H1 (cell line): ENCODE data around the gene LIMS1. TPM values are rescaled to one million over a fixed set of nuclear protein-coding genes. Genes with fewer than 3 reads are reported as not detected.
"Not testable (repeated sequence)": the region's sequence is repeated elsewhere in the genome, so short reads cannot be mapped to it uniquely, and the experiment has no call there.

Experiments used
- CTCF ChIA-PET: fragments of 300-600 bp; sonication (Branson Sonifier 250); formaldehyde crosslinking; loops from one replicate; lab custom pipeline; 2021; ENCODE audit not compliant: partially characterized antibody; lab: Charles Lee
- POLR2A ChIA-PET: fragments of 300-600 bp; sonication (Branson Sonifier 250); formaldehyde crosslinking; loops from one replicate; lab custom pipeline; 2021; ENCODE audit warnings: inconsistent platforms; ENCODE audit not compliant: partially characterized antibody; lab: Charles Lee
- DNase-seq, 2 experiments: peaks; one replicate each; pipeline versions ENCODE4 v3.0.0 to v3.0.0-alpha.2; 2010 to 2022; ENCODE audit warnings: low spot score in 2 of 2, low read depth in 1 of 2, mixed read lengths in 1 of 2
- FAIRE-seq: peaks from 2 replicates; lab custom pipeline; 2011; peaks lifted over from hg19 to GRCh38; lab: Jason Lieb, UNC
- H2AFZ ChIP-seq: 2 replicates; pipeline ENCODE4 v1.8.1; 2012; ENCODE audit warnings: low read length, inconsistent platforms
- H2AK5ac ChIP-seq: 2 replicates; pipeline ENCODE4 v1.6.1; 2013; ENCODE audit warnings: low read depth, low read length
- H2BK120ac ChIP-seq: replicated peaks from 2 replicates; pipeline ENCODE3; 2013; ENCODE audit warnings: low read depth, low read length, inconsistent platforms
- H2BK12ac ChIP-seq: 2 replicates; pipeline ENCODE4 v1.6.1; 2013; ENCODE audit warnings: low read depth, low read length
- H2BK15ac ChIP-seq: 2 replicates; pipeline ENCODE4 v1.6.1; 2013; ENCODE audit warnings: low read length
- H2BK20ac ChIP-seq: 2 replicates; pipeline ENCODE4 v1.6.1; 2013; ENCODE audit warnings: low read length
- H2BK5ac ChIP-seq: 2 replicates; pipeline ENCODE4 v1.6.1; 2013; ENCODE audit warnings: low read depth, low read length
- H3K14ac ChIP-seq: 2 replicates; pipeline ENCODE4 v1.6.1; 2013; ENCODE audit warnings: inconsistent platforms; ENCODE audit not compliant: insufficient read length
- H3K18ac ChIP-seq: 2 replicates; pipeline ENCODE4 v1.6.1; 2013; ENCODE audit warnings: low read length; ENCODE audit errors: extremely low read depth
- H3K23ac ChIP-seq: 2 replicates; pipeline ENCODE4 v1.6.1; 2013; ENCODE audit warnings: inconsistent platforms; ENCODE audit not compliant: insufficient read length
- H3K23me2 ChIP-seq: 2 replicates; pipeline ENCODE4 v1.6.1; 2013; ENCODE audit warnings: low read depth, low read length
- H3K27ac ChIP-seq: 2 replicates; pipeline ENCODE4 v1.6.1; 2011; ENCODE audit warnings: low read depth, low read length, inconsistent platforms
- H3K27me3 ChIP-seq, 4 experiments: replicated peaks in 1 of 4; 1 replicate in 1 of 4; 2 replicates in 3 of 4; pipeline versions ENCODE4 v1.6.1 to v1.8.1; 2011 to 2013; ENCODE audit warnings: low read length in 3 of 4, mild to moderate bottlenecking in 3 of 4, inconsistent platforms in 2 of 4, mixed read lengths in 2 of 4, moderate library complexity in 1 of 4; ENCODE audit not compliant: control insufficient read depth in 3 of 4, insufficient read depth in 3 of 4; ENCODE audit errors: extremely low read depth in 1 of 4
- H3K36me3 ChIP-seq, 4 experiments: 2 replicates each; pipeline versions ENCODE4 v1.6.1 to v1.8.1; 2011 to 2013; ENCODE audit warnings: mild to moderate bottlenecking in 4 of 4, low read length in 3 of 4, moderate library complexity in 2 of 4, control low read depth in 1 of 4, inconsistent platforms in 1 of 4; ENCODE audit not compliant: insufficient read depth in 4 of 4, control insufficient read depth in 2 of 4
- H3K4ac ChIP-seq: replicated peaks from 2 replicates; pipeline ENCODE3; 2013; ENCODE audit warnings: low read length, low read depth, mixed read lengths, inconsistent platforms; ENCODE audit not compliant: insufficient read length
- H3K4me1 ChIP-seq, 4 experiments: replicated peaks in 1 of 4; 1 replicate in 1 of 4; 2 replicates in 3 of 4; pipeline versions ENCODE4 v1.6.1 to v1.8.1; 2011 to 2013; ENCODE audit warnings: low read length in 3 of 4, inconsistent platforms in 2 of 4, mixed read lengths in 1 of 4; ENCODE audit not compliant: insufficient read depth in 4 of 4, control insufficient read depth in 3 of 4
- H3K4me2 ChIP-seq, 2 experiments: 2 replicates each; pipeline versions ENCODE4 v1.6.1 to v1.8.1; 2011 to 2013; ENCODE audit warnings: low read depth in 2 of 2, low read length in 2 of 2, control low read depth in 1 of 2, inconsistent platforms in 1 of 2, mild to moderate bottlenecking in 1 of 2; ENCODE audit not compliant: insufficient read depth in 1 of 2
- H3K4me3 ChIP-seq, 4 experiments: fragments of 200-600, 300-600 bp in 1 of 4; sonication (generic), shearing (Covaris generic), sonication (Bioruptor Twin) in 1 of 4; 2 replicates each; pipeline versions ENCODE4 v1.5.1 to v1.8.1; 2011 to 2016; ENCODE audit warnings: low read length in 4 of 4, low read depth in 3 of 4, control low read depth in 2 of 4, inconsistent platforms in 2 of 4, mild to moderate bottlenecking in 2 of 4, mixed read lengths in 1 of 4, moderate library complexity in 1 of 4; ENCODE audit not compliant: insufficient read depth in 2 of 4; ENCODE audit errors: extremely low read depth in 1 of 4
- H3K56ac ChIP-seq: replicated peaks from 2 replicates; pipeline ENCODE3; 2013; ENCODE audit warnings: low read depth, mild to moderate bottlenecking, mixed read lengths, low read length, inconsistent platforms; ENCODE audit not compliant: insufficient read length
- H3K79me1 ChIP-seq: 2 replicates; pipeline ENCODE4 v1.6.1; 2013; ENCODE audit warnings: low read depth, low read length, control low read depth
- H3K79me2 ChIP-seq, 2 experiments: 2 replicates each; pipeline versions ENCODE4 v1.6.1 to v1.8.1; 2012 to 2013; ENCODE audit warnings: low read length in 2 of 2, mild to moderate bottlenecking in 2 of 2, inconsistent platforms in 1 of 2; ENCODE audit not compliant: insufficient read depth in 2 of 2, control insufficient read depth in 1 of 2
- H3K9ac ChIP-seq, 4 experiments: replicated peaks in 1 of 4; 1 replicate in 1 of 4; 2 replicates in 3 of 4; pipeline versions ENCODE4 v1.6.1 to v1.8.1; 2011 to 2013; ENCODE audit warnings: low read depth in 3 of 4, low read length in 3 of 4, control low read depth in 2 of 4, mild to moderate bottlenecking in 2 of 4, moderate library complexity in 2 of 4, inconsistent platforms in 1 of 4; ENCODE audit errors: extremely low read depth in 1 of 4
- H3K9me3 ChIP-seq, 2 experiments: 2 replicates each; pipeline versions ENCODE4 v1.6.1 to v1.8.1; 2012 to 2013; ENCODE audit warnings: mild to moderate bottlenecking in 2 of 2, moderate library complexity in 2 of 2, control low read depth in 1 of 2, inconsistent platforms in 1 of 2, low read depth in 1 of 2, low read length in 1 of 2, mixed read lengths in 1 of 2; ENCODE audit not compliant: insufficient read depth in 2 of 2
- H4K20me1 ChIP-seq, 2 experiments: replicated peaks in 1 of 2; 2 replicates each; pipeline versions ENCODE3 to v1.8.1; 2011 to 2013; ENCODE audit warnings: inconsistent platforms in 2 of 2, low read length in 2 of 2, mild to moderate bottlenecking in 1 of 2; ENCODE audit not compliant: insufficient read depth in 2 of 2, control insufficient read depth in 1 of 2
- H4K5ac ChIP-seq: 2 replicates; pipeline ENCODE4 v1.6.1; 2013; ENCODE audit warnings: low read length, low read depth, mixed read lengths, inconsistent platforms; ENCODE audit not compliant: insufficient read length
- H4K8ac ChIP-seq: 2 replicates; pipeline ENCODE4 v1.8.0; 2013; ENCODE audit warnings: mild to moderate bottlenecking, moderate library complexity, low read length, inconsistent platforms; ENCODE audit not compliant: insufficient read depth; ENCODE audit errors: extremely low read depth
- H4K91ac ChIP-seq: replicated peaks from 2 replicates; pipeline ENCODE3; 2013; ENCODE audit warnings: low read length, mixed read lengths, inconsistent platforms; ENCODE audit not compliant: insufficient read length
- BACH1 ChIP-seq: IDR thresholded peaks from 2 replicates; pipeline ENCODE4 v1.6.1; 2012; ENCODE audit warnings: low read length, improper control_type of control experiment
- CHD2 ChIP-seq: IDR thresholded peaks from 2 replicates; pipeline ENCODE4 v1.6.1; 2012; ENCODE audit warnings: low read length, improper control_type of control experiment
- KDM4A ChIP-seq: IDR thresholded peaks from one replicate; pipeline ENCODE4 v1.7.1; 2012; ENCODE audit warnings: low read depth, mild to moderate bottlenecking, moderate library complexity, low read length, inconsistent platforms; ENCODE audit not compliant: severe bottlenecking
- NANOG ChIP-seq: IDR thresholded peaks from 2 replicates; pipeline ENCODE4 v1.6.1; 2011; ENCODE audit warnings: low read length, low read depth, mild to moderate bottlenecking, inconsistent platforms; ENCODE audit not compliant: insufficient read depth, poor library complexity, severe bottlenecking
- WGBS, 2 experiments: shearing (Covaris generic) in 1 of 2; methylation state at CpG; one replicate each; pipeline versions ENCODE4 v1.1.6 to v1.1.7; 2013 to 2015; ENCODE audit warnings: low lambda C conversion rate in 2 of 2, mixed read lengths in 2 of 2, inconsistent platforms in 1 of 2, low coverage in 1 of 2, missing lambda C conversion rate in 1 of 2; ENCODE audit not compliant: insufficient replicate concordance in 2 of 2, insufficient coverage in 1 of 2, insufficient read length in 1 of 2; ENCODE audit errors: extremely low coverage in 1 of 2, missing lambda C conversion rate in 1 of 2; 5-methylcytosine and 5-hydroxymethylcytosine counted together
- polyA plus RNA-seq, 7 experiments: library from polyadenylated mRNA; depleted of rRNA in 3 of 7; stranded (reverse) in 5 of 7; unstranded in 2 of 7; fragments of >200 nt in 5 of 7; fragments of 200-250 nt in 2 of 7; gene quantifications; 1 replicate in 5 of 7; 2 replicates in 1 of 7; 4 replicates in 1 of 7; pipeline versions ENCODE4 v1.2.1 to v1.2.3, GENCODE V29; 2011 to 2013; ENCODE audit warnings: missing spikeins in 2 of 7, mixed read lengths in 2 of 7
- total RNA-seq: library from RNA; stranded (reverse); fragmentation: NEBNext Ultra II Directional; extraction: Animal tissue kit (Norgen Biotek cat#: 25700); gene quantifications from 2 replicates; pipeline ENCODE4 v1.2.1, GENCODE V29; 2021

The LIMS1 gene
- total and polyA plus RNA-seq, 2 of the 8 experiments (the other 6 are each of a cell fraction or from before 2014, with no cell fraction given) = 24.1 to 36.7 TPM

GRCh38 chr2:108492364-108492763 is 41.9 kb upstream of the LIMS1 start (continued):
- TF ChIP-seq NANOG = no peak
- TF ChIP-seq BACH1 = no peak
- TF ChIP-seq KDM4A = no peak
- no peak for TF ChIP-seq CHD2
- TF ChIP-seq, all 59 proteins: peak for 0

GRCh38 chr2:108496167-108496566 is 38.1 kb upstream of the LIMS1 start:
- H3K27me3 ChIP-seq, H2BK15ac ChIP-seq, H2BK5ac ChIP-seq, H3K23ac ChIP-seq, H2BK120ac ChIP-seq, H2BK20ac ChIP-seq, H3K14ac ChIP-seq, H3K4me3 ChIP-seq, H3K18ac ChIP-seq, H3K4me1 ChIP-seq, H3K4ac ChIP-seq, H2BK12ac ChIP-seq, H3K79me2 ChIP-seq, H3K4me2 ChIP-seq, H4K5ac ChIP-seq, H4K91ac ChIP-seq, H3K23me2 ChIP-seq, H4K8ac ChIP-seq, H2AFZ ChIP-seq, H3K9ac ChIP-seq, POLR2A ChIA-PET, H3K9me3 ChIP-seq, DNase-seq, H3K79me1 ChIP-seq, H4K20me1 ChIP-seq, H3K27ac ChIP-seq, H2AK5ac ChIP-seq, H3K56ac ChIP-seq, FAIRE-seq: not testable (repeated sequence)
- 100% methylated on average over 1 of the region's 3 CpGs; no CpG with 5 or more reads in 1 of the 2 experiments for WGBS, 2 experiments
- H3K36me3 ChIP-seq = peaks cover 8 to 26% (median 21%) of the 10 kb centered on the region in 4 experiments; a peak in 7 of 8 replicates
- CTCF ChIA-PET = interaction anchor here (0.9 kb wide), 1 partner anchor 141 kb away, joined by 3 read pairs; no protein-coding TSS in a partner anchor
